Measurements from ENCODE around the gene VAMP4. TPM values are rescaled to one million over a fixed set of nuclear protein-coding genes. Genes with fewer than 3 reads are reported as not detected.

Gene VAMP4
- total RNA-seq, 2 donors from 2014 or later, result 6.4 to 12.4 TPM

DNA sequence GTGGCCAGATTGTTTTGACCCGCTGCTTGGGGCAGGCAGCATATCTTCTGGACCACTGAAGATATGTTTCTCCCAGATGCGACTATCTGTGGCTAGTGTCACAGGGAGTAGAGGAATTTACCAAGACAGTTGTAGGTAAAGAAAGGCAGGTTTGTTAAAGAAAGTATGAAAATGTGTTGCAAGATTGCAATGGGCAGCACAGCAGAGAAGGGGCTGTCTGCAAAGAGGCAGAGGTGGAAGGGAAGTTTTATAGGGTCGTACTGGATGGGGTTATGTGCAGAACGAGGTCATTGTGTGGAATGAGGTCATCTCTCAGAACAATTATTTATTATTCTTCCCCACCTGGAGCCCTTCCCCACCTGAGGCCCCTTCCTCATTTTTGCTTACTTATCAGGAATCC lies 15.0 kb upstream of the VAMP4 start:
- TF ChIP-seq, protein P1, sequence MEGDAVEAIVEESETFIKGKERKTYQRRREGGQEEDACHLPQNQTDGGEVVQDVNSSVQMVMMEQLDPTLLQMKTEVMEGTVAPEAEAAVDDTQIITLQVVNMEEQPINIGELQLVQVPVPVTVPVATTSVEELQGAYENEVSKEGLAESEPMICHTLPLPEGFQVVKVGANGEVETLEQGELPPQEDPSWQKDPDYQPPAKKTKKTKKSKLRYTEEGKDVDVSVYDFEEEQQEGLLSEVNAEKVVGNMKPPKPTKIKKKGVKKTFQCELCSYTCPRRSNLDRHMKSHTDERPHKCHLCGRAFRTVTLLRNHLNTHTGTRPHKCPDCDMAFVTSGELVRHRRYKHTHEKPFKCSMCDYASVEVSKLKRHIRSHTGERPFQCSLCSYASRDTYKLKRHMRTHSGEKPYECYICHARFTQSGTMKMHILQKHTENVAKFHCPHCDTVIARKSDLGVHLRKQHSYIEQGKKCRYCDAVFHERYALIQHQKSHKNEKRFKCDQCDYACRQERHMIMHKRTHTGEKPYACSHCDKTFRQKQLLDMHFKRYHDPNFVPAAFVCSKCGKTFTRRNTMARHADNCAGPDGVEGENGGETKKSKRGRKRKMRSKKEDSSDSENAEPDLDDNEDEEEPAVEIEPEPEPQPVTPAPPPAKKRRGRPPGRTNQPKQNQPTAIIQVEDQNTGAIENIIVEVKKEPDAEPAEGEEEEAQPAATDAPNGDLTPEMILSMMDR (IDR thresholded peaks at IDR 0.05), result no peak
- Histone ChIP-seq H3K27ac (no peak overlapping the region), H3K4me3 (no peak overlapping the region), H3K9me3 (no peaks in the 10 kb centered on the region), H3K9ac (ENCODE audit: low read depth in 2 of 2, low read length in 2 of 2) (no peak overlapping the region), H3K4me1 (no peaks in the 10 kb centered on the region), H3K27me3 (no peaks in the 10 kb centered on the region), H3K36me3 (no peaks in the 10 kb centered on the region)
- DNase-seq, result no peak
- intact Hi-C loops (cut with DNase I), result no loop called here

DNA sequence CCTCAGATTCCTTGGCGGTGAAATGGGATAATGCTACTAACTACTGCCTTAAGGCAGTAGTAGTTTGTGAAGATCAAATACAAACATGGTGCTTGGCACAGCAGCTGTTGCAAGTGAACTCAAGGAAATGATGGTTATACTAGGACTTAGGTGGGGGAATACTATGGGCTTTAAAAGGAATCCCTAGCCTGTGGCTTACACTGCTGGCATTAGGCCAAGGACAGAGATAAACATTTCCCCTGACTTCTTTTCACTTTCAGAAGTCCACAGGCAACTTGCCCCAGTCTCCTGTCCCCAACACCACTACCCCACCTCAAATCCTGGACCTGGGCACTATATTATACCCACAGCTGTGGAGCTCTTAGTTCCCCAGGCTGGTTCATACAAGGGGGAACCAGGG lies 13.1 kb upstream of the VAMP4 start:
- Histone ChIP-seq H3K27me3 (no peaks in the 10 kb centered on the region), H3K4me3 (no peak overlapping the region), H3K27ac (no peak overlapping the region), H3K36me3 (no peaks in the 10 kb centered on the region), H3K4me1 (no peaks in the 10 kb centered on the region), H3K9me3 (no peaks in the 10 kb centered on the region), H3K9ac (ENCODE audit: low read depth in 2 of 2, low read length in 2 of 2) (no peak overlapping the region)
- TF ChIP-seq, protein P1 (IDR thresholded peaks at IDR 0.05), result no peak
- DNase-seq, result no peak
- intact Hi-C loops (cut with DNase I), result no loop called here

- Histone ChIP-seq H3K4me1 (no peaks in the 10 kb centered on the region), H3K9ac (ENCODE audit: low read depth in 2 of 2, low read length in 2 of 2) (no peak overlapping the region), H3K36me3 (no peaks in the 10 kb centered on the region), H3K4me3 (no peak overlapping the region), H3K9me3 (no peaks in the 10 kb centered on the region), H3K27me3 (no peaks in the 10 kb centered on the region), H3K27ac (no peak overlapping the region)
- no peak for DNase-seq
- TF ChIP-seq, protein P1 (IDR thresholded peaks at IDR 0.05), result no peak
- intact Hi-C loops (cut with DNase I), result no loop called here
These were observed 12.5 kb upstream of the VAMP4 start for GRCh38 chr1:171754353-171754705.

DNA sequence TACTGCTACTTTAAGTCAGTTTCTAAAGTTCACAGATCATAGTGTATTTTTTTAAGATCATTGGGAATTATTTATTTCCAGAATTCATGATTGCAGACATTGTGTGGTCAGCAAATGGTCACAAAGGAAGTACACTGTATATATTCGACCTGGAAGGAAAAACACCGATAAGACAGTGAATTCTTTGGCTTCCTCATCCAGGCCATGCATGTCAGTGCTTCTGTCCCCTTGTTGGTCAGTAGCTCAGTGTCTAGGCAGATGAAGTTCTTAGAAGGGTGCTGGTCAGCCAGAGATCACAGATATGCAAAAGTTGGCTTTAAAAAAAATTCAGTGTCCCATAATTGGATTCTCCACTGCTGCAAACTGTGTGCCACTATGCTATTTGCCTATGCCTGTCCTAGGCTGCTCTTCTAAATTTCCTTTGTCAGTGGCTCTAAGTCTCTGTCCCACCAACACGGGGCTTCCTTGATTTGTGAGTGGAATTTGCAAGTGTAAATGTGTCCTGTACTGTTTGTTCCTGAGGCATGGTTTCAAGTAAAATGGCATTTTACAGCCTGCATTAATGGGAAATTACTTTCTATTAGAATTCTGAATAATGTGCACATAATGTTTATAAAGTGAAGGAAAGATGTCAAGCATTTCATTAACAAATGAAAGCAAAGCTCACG lies 12.0 kb upstream of the VAMP4 start:
- Histone ChIP-seq H3K27ac (no peak overlapping the region), H3K4me3 (no peak overlapping the region), H3K36me3 (no peaks in the 10 kb centered on the region), H3K9me3 (no peaks in the 10 kb centered on the region), H3K27me3 (no peaks in the 10 kb centered on the region), H3K9ac (ENCODE audit: low read depth in 2 of 2, low read length in 2 of 2) (no peak overlapping the region), H3K4me1 (no peaks in the 10 kb centered on the region)
- intact Hi-C loops (cut with DNase I), result no loop called here
- no peak for DNase-seq
- TF ChIP-seq, protein P1 (IDR thresholded peaks at IDR 0.05), result no peak

DNA sequence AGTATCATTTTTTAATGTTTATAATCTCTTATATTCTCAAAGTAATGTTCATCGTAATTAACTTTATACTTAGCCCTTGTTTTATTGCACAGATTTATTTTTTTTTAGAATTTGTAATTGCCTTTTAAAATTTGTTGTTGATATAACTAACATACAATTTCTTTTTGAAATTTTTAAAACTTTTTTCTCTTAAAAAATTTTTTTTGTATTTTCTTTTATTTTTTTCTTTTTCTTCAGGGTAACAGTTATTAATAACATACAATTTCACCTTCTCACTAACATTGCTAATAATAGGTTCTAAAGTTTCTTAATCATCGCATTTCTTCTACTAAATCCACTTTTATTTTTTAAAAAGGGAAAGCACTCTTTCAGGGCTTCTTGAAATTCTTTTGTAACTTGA lies 11.3 kb upstream of the VAMP4 start:
- DNase-seq, result no peak
- TF ChIP-seq, protein P1 (IDR thresholded peaks at IDR 0.05), result no peak
- intact Hi-C loops (cut with DNase I), result no loop called here
- H3K4me1 ChIP-seq, result no peaks in the 10 kb centered on the region
- no peaks in the 10 kb centered on the region for H3K27me3 ChIP-seq
- no peaks in the 10 kb centered on the region for H3K9me3 ChIP-seq
- no peak overlapping the region for H3K9ac ChIP-seq (ENCODE audit: low read depth in 2 of 2, low read length in 2 of 2)
- no peak overlapping the region for H3K4me3 ChIP-seq
- no peaks in the 10 kb centered on the region for H3K36me3 ChIP-seq
- no peak overlapping the region for H3K27ac ChIP-seq

All from colonic mucosa (tissue), 4 donors.